GM12878 (cell line): ENCODE data around the gene PLCB4. TPM values are rescaled to one million over a fixed set of nuclear protein-coding genes. Genes with fewer than 3 reads are reported as not detected.

Experiments used
- KAT2A ChIP-seq: conservative IDR thresholded peaks from 2 replicates; pipeline ENCODE4 v1.6.1; 2011; ENCODE audit warnings: low read depth, low read length; ENCODE audit not compliant: control insufficient read depth
- NFIC ChIP-seq: IDR thresholded peaks from 2 replicates; pipeline ENCODE4 v1.6.1; 2012; ENCODE audit warnings: low read depth, mild to moderate bottlenecking, inconsistent platforms, low read length, moderate library complexity
- WRNIP1 ChIP-seq: IDR thresholded peaks from 2 replicates; pipeline ENCODE4 v1.6.1; 2011; ENCODE audit warnings: low read depth, low read length, improper control_type of control experiment, borderline replicate concordance
- polyA plus RNA-seq, 11 experiments: library from polyadenylated mRNA; depleted of rRNA in 4 of 11; unstranded in 6 of 11; stranded (reverse) in 5 of 11; fragments of >200 nt; fragmentation: Nextera tagmentation in 4 of 11; fragmentation: Illumina TruSeq in 1 of 11; extraction: Ambion mirVana in 4 of 11; extraction: Trizol in 1 of 11; gene quantifications; 1 replicate in 1 of 11; 2 replicates in 10 of 11; pipeline versions ENCODE4 v1.2.1 to v1.2.3, GENCODE V29; 2011 to 2016; ENCODE audit warnings: inconsistent platforms in 2 of 11, missing spikeins in 2 of 11, low read depth in 1 of 11
- total RNA-seq, 4 experiments: library from RNA; depleted of rRNA in 3 of 4; stranded (reverse); fragments of >200 nt in 3 of 4; fragmentation: Illumina TruSeq in 1 of 4; extraction: Trizol in 1 of 4; gene quantifications; 2 replicates each; pipeline versions ENCODE4 v1.2.1 to v1.2.3, GENCODE V29; 2013 to 2021
- TF ChIP-seq, protein P1 (sequence below): fragments of 450-650 bp; IDR thresholded peaks from 2 replicates; pipeline ENCODE4 v1.6.1; 2016; ENCODE audit warnings: mild to moderate bottlenecking
- TF ChIP-seq, protein P2 (sequence below): fragments of 450-650 bp; IDR thresholded peaks from 2 replicates; pipeline ENCODE4 v1.6.1; 2017; ENCODE audit warnings: low read depth, mild to moderate bottlenecking, moderate library complexity
- TF ChIP-seq, protein P3 (sequence below): IDR thresholded peaks from 2 replicates; pipeline ENCODE4 v1.6.1; 2012; ENCODE audit warnings: low read depth, low read length, improper control_type of control experiment
- TF ChIP-seq, protein P4 (sequence below): fragments of 450-650 bp; IDR thresholded peaks from 2 replicates; pipeline ENCODE4 v1.6.1; 2018; ENCODE audit warnings: mild to moderate bottlenecking, low read depth, moderate library complexity; ENCODE audit not compliant: partially characterized antibody

Gene PLCB4
- total and polyA plus RNA-seq, 10 of the 15 experiments (the other 5 are each of a cell fraction or from before 2014, with no cell fraction given), result not detected

DNA sequence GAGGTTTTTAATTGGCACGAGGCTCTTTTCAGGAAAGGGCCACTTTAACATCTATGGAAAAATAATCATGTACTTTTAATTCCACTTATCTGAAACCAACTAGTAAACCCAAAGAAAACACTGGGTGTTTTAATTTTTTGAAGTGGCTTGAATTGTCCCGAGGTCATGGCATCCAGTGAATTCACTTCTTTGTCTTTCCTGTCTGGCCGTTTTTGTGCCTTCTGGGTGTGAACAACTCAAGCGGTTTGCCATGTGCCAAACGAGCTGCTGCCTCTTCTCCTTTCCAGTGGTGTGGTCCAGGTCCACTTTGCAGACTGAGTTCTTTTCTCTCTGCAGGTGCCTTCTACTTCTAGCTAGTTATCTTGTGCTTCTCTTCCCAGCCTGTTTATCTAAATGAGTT is 117.5 kb downstream of the PLCB4 start (continued):
- TF ChIP-seq, protein P1, sequence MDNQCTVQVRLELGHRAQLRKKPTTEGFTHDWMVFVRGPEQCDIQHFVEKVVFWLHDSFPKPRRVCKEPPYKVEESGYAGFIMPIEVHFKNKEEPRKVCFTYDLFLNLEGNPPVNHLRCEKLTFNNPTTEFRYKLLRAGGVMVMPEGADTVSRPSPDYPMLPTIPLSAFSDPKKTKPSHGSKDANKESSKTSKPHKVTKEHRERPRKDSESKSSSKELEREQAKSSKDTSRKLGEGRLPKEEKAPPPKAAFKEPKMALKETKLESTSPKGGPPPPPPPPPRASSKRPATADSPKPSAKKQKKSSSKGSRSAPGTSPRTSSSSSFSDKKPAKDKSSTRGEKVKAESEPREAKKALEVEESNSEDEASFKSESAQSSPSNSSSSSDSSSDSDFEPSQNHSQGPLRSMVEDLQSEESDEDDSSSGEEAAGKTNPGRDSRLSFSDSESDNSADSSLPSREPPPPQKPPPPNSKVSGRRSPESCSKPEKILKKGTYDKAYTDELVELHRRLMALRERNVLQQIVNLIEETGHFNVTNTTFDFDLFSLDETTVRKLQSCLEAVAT, result no peak
- TF ChIP-seq, protein P2, sequence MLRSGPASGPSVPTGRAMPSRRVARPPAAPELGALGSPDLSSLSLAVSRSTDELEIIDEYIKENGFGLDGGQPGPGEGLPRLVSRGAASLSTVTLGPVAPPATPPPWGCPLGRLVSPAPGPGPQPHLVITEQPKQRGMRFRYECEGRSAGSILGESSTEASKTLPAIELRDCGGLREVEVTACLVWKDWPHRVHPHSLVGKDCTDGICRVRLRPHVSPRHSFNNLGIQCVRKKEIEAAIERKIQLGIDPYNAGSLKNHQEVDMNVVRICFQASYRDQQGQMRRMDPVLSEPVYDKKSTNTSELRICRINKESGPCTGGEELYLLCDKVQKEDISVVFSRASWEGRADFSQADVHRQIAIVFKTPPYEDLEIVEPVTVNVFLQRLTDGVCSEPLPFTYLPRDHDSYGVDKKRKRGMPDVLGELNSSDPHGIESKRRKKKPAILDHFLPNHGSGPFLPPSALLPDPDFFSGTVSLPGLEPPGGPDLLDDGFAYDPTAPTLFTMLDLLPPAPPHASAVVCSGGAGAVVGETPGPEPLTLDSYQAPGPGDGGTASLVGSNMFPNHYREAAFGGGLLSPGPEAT, result no peak
- TF ChIP-seq WRNIP1 (no peak), NFIC (no peak), KAT2A (no peak)
- TF ChIP-seq, protein P3, sequence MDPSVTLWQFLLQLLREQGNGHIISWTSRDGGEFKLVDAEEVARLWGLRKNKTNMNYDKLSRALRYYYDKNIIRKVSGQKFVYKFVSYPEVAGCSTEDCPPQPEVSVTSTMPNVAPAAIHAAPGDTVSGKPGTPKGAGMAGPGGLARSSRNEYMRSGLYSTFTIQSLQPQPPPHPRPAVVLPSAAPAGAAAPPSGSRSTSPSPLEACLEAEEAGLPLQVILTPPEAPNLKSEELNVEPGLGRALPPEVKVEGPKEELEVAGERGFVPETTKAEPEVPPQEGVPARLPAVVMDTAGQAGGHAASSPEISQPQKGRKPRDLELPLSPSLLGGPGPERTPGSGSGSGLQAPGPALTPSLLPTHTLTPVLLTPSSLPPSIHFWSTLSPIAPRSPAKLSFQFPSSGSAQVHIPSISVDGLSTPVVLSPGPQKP, result no peak
- TF ChIP-seq, protein P4, sequence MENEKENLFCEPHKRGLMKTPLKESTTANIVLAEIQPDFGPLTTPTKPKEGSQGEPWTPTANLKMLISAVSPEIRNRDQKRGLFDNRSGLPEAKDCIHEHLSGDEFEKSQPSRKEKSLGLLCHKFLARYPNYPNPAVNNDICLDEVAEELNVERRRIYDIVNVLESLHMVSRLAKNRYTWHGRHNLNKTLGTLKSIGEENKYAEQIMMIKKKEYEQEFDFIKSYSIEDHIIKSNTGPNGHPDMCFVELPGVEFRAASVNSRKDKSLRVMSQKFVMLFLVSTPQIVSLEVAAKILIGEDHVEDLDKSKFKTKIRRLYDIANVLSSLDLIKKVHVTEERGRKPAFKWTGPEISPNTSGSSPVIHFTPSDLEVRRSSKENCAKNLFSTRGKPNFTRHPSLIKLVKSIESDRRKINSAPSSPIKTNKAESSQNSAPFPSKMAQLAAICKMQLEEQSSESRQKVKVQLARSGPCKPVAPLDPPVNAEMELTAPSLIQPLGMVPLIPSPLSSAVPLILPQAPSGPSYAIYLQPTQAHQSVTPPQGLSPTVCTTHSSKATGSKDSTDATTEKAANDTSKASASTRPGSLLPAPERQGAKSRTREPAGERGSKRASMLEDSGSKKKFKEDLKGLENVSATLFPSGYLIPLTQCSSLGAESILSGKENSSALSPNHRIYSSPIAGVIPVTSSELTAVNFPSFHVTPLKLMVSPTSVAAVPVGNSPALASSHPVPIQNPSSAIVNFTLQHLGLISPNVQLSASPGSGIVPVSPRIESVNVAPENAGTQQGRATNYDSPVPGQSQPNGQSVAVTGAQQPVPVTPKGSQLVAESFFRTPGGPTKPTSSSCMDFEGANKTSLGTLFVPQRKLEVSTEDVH, result no peak
